ENCODE results near the gene FSIP1. TPM values are rescaled to one million over a fixed set of nuclear protein-coding genes. Genes with fewer than 3 reads are reported as not detected.
A peak's percentile ranks its signal among the peaks of the same experiment; 100 is the strongest.

The FSIP1 gene
- total and polyA plus RNA-seq, 9 of the 15 experiments (the other 6 are each of a cell fraction or from before 2014, with no cell fraction given), result 0.07 to 0.51 (median 0.29) TPM

- TF ChIP-seq ARID4B (CRISPR knock-in tag; IDR thresholded peaks at IDR 0.05) (no peak), PBX2 (CRISPR knock-in tag; IDR thresholded peaks at IDR 0.05; ENCODE audit: low read depth) (no peak), PBX2 (tag; conservative IDR thresholded peaks at IDR 0.05; ENCODE audit: low read depth) (peak; percentile 93), ZNF75A (CRISPR knock-in tag; IDR thresholded peaks at IDR 0.05) (no peak), ZNF431 (CRISPR knock-in tag; IDR thresholded peaks at IDR 0.05) (peak; percentile 0; the same call in 1 of the 2 replicates), RNF219 (CRISPR knock-in tag; IDR thresholded peaks at IDR 0.05) (no peak), NFIC (IDR thresholded peaks at IDR 0.05) (peak; percentile 38; the same call in 1 of the 2 replicates), RBM34 (IDR thresholded peaks at IDR 0.05; ENCODE audit: borderline replicate concordance, insufficient read depth, low read length) (no peak)
These were observed 78.0 kb downstream of the FSIP1 start (continued) for GRCh38 chr15:39704689-39705088.

All from K562 (cell line).